ENCODE results near the gene MED29.

DNA sequence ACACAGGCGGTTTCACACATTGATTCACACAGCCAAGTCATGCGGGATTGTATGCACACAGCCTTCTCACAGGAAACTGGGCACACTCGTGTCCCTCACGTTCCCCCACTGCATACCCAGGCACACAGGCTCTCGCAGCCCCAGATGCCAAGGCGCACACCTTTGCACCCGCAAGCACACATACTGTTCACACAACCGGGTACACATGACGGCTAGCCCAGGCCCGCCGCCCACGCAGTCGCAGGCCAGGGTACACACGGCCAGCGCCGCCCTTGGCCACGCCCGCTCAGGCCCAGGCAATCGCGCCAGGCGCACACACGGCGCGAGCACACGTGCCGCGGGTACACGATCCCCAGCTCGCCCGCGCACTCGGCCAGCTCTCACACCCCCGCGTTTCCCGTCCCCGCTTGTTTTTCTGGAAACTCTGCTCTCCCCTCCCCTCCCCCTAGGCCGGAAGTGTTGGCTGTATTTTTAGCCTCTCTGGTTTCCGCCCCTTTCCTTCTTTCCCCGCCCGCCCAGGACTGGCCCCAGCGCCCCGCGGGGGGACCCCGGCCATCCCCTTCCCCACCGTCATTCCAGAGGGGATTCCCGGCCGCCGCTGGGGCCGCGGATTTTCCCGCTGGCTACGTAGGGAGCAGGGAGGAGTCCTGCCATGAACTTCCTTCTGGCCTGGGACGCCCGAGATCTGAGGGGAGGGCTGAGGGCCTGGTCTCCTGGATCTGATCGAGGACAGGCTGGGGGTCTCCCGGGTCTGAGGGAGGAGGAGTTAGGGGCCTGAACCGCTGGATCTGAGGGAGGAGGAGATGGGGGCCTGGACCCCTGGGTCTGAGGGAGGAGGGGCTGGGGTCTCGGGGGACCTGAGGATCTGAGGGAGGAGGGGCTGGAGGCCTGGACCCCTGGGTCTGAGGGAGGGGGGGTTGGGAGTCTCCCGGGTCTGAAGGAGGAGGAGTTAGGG lies 11.4 kb downstream of the MED29 start:
- TF ChIP-seq, protein P1, sequence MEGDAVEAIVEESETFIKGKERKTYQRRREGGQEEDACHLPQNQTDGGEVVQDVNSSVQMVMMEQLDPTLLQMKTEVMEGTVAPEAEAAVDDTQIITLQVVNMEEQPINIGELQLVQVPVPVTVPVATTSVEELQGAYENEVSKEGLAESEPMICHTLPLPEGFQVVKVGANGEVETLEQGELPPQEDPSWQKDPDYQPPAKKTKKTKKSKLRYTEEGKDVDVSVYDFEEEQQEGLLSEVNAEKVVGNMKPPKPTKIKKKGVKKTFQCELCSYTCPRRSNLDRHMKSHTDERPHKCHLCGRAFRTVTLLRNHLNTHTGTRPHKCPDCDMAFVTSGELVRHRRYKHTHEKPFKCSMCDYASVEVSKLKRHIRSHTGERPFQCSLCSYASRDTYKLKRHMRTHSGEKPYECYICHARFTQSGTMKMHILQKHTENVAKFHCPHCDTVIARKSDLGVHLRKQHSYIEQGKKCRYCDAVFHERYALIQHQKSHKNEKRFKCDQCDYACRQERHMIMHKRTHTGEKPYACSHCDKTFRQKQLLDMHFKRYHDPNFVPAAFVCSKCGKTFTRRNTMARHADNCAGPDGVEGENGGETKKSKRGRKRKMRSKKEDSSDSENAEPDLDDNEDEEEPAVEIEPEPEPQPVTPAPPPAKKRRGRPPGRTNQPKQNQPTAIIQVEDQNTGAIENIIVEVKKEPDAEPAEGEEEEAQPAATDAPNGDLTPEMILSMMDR (conservative IDR thresholded peaks at IDR 0.05 in 1 of 2, IDR thresholded peaks at IDR 0.05 in 1 of 2; ENCODE audit: low read depth in 1 of 2, low read length in 2 of 2), result no peak
- TF ChIP-seq EZH2 (IDR thresholded peaks at IDR 0.05; ENCODE audit: low read length, missing control alignments), result no peak
